HepG2 (cell line): ENCODE measurements around the gene ZSCAN20. TPM values are rescaled to one million over a fixed set of nuclear protein-coding genes. Genes with fewer than 3 reads are reported as not detected.

Source experiments
- GATAD1 ChIP-seq: IDR thresholded peaks from 2 replicates; pipeline ENCODE4 v1.6.1; 2016; ENCODE audit warnings: missing genetic modification reagents, missing compliant biosample characterization
- MZF1 ChIP-seq: sonication (generic); formaldehyde crosslinking; IDR thresholded peaks from 2 replicates; pipeline ENCODE4 v1.8.1; 2023; ENCODE audit warnings: mild to moderate bottlenecking, missing genetic modification reagents, borderline replicate concordance
- RAD51 ChIP-seq: fragments of 450-650 bp; IDR thresholded peaks from 2 replicates; pipeline ENCODE4 v1.6.1; 2016; ENCODE audit warnings: borderline replicate concordance
- TBX2 ChIP-seq: sonication (generic); formaldehyde crosslinking; IDR thresholded peaks from 2 replicates; pipeline ENCODE4 v1.5.0; 2020; ENCODE audit warnings: missing genetic modification reagents, mild to moderate bottlenecking, borderline replicate concordance
- TCF7L2 ChIP-seq: IDR thresholded peaks from 2 replicates; pipeline ENCODE4 v1.6.1; 2011; ENCODE audit warnings: mild to moderate bottlenecking, low read depth, low read length, moderate library complexity
- ZMAT3 ChIP-seq: sonication (generic); formaldehyde crosslinking; conservative IDR thresholded peaks from 2 replicates; pipeline ENCODE4 v1.7.0; 2021; ENCODE audit warnings: missing genetic modification reagents
- ZNF160 ChIP-seq: sonication (generic); formaldehyde crosslinking; IDR thresholded peaks from 2 replicates; pipeline ENCODE4 v1.8.0; 2022; ENCODE audit warnings: mild to moderate bottlenecking, inconsistent platforms, missing genetic modification reagents
- ZNF383 ChIP-seq: sonication (generic); formaldehyde crosslinking; IDR thresholded peaks from 2 replicates; pipeline ENCODE4 v1.4.0; 2020; ENCODE audit warnings: missing genetic modification reagents, mild to moderate bottlenecking, borderline replicate concordance
- ZNF614 ChIP-seq: IDR thresholded peaks from 2 replicates; pipeline ENCODE4 v1.6.1; 2018; ENCODE audit warnings: missing biosample characterization, missing genetic modification reagents, inconsistent platforms, borderline replicate concordance
- ZSCAN22 ChIP-seq: sonication (generic); formaldehyde crosslinking; IDR thresholded peaks from 2 replicates; pipeline ENCODE4 v1.4.0; 2020; ENCODE audit warnings: mild to moderate bottlenecking, missing genetic modification reagents
- polyA plus RNA-seq, 8 experiments: library from polyadenylated mRNA; depleted of rRNA in 3 of 8; stranded (reverse) in 7 of 8; unstranded in 1 of 8; fragments of >200 nt; fragmentation: Illumina TruSeq in 4 of 8; extraction: Trizol in 4 of 8; gene quantifications; 2 replicates each; pipeline versions ENCODE4 v1.2.1 to v1.2.3, GENCODE V29; 2011 to 2016; ENCODE audit warnings: low read depth in 4 of 8, missing spikeins in 1 of 8, mixed read lengths in 1 of 8; ENCODE audit not compliant: insufficient read depth in 1 of 8
- total RNA-seq, 5 experiments: library from RNA; depleted of rRNA; stranded (reverse); fragments of >200 nt; fragmentation: Illumina TruSeq; extraction: Trizol; gene quantifications; 2 replicates each; pipeline ENCODE4 v1.2.3, GENCODE V29; 2016; ENCODE audit warnings: low read depth in 1 of 5
- TF ChIP-seq, protein P1 (sequence below): sonication (generic); formaldehyde crosslinking; IDR thresholded peaks from 2 replicates; pipeline ENCODE4 v1.4.0; 2020; ENCODE audit warnings: missing genetic modification reagents
- TF ChIP-seq, protein P2 (sequence below): sonication (generic); formaldehyde crosslinking; IDR thresholded peaks from 2 replicates; pipeline ENCODE4 v1.4.0; 2020; ENCODE audit warnings: missing genetic modification reagents
- TF ChIP-seq, protein P3 (sequence below): sonication (generic); formaldehyde crosslinking; IDR thresholded peaks from 2 replicates; pipeline ENCODE4 v1.5.0; 2020; ENCODE audit warnings: mild to moderate bottlenecking, missing genetic modification reagents, borderline replicate concordance
- TF ChIP-seq, protein P4 (sequence below), 2 experiments: sonication (generic) in 1 of 2; formaldehyde crosslinking in 1 of 2; IDR thresholded peaks; 2 replicates each; pipeline versions ENCODE4 v1.6.1 to v1.9.0; 2014 to 2022; ENCODE audit warnings: antibody characterized with exemption in 1 of 2, borderline replicate concordance in 1 of 2, inconsistent platforms in 1 of 2, low read depth in 1 of 2, missing genetic modification reagents in 1 of 2
- TF ChIP-seq, protein P5 (sequence below): IDR thresholded peaks from 2 replicates; pipeline ENCODE4 v1.6.1; 2016; ENCODE audit warnings: missing biosample characterization, missing genetic modification reagents, low read depth

The ZSCAN20 gene
- total and polyA plus RNA-seq, 2 of the 13 experiments (the other 11 are each of a cell fraction or from before 2014, with no cell fraction given) = 1.1 to 2.8 TPM

DNA sequence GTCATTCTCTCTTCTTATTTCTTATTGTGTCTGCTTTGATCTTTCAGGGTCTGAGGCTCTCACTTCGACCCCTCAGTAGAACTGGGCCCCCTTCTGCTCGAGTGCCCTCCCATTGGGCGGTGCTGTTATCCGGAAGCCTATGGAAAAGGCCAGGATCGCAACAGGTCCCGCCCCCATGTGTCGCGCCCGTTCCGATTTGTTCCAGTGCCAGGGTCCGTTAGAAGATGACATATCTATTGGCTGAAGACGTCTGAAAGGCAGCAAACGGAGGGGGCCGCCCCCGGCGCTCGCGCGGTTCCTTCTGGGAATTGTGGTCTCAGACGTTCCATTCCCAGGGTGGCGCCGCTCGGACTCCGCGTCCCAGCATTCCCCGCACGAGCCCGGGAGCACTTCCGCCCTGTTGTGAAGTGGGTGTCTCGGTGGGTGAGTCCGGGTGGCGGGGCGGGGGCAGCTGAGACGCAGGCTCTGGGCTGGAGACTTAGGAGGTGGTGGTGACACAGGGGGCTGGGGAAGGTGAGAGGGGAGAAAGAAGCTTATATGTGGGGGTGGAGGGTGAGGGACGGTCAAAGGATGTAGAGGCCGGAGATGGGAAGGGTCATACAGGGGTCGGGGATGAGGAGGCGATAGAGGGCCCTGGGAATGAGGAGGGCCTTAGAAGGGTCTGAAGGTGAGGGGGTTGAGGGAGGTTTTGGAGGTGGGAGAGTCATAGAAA, at the start of gene ZSCAN20 (continued):
- TF ChIP-seq, protein P1, sequence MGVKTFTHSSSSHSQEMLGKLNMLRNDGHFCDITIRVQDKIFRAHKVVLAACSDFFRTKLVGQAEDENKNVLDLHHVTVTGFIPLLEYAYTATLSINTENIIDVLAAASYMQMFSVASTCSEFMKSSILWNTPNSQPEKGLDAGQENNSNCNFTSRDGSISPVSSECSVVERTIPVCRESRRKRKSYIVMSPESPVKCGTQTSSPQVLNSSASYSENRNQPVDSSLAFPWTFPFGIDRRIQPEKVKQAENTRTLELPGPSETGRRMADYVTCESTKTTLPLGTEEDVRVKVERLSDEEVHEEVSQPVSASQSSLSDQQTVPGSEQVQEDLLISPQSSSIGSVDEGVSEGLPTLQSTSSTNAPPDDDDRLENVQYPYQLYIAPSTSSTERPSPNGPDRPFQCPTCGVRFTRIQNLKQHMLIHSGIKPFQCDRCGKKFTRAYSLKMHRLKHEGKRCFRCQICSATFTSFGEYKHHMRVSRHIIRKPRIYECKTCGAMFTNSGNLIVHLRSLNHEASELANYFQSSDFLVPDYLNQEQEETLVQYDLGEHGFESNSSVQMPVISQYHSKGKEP (CRISPR knock-in tag) = no peak
- TF ChIP-seq ZNF614 (CRISPR knock-in tag) (no peak), ZNF383 (no peak), TCF7L2 (no peak), ZMAT3 (no peak), ZSCAN22 (CRISPR knock-in tag) (no peak), GATAD1 (peak; percentile 86), TBX2 (CRISPR knock-in tag) (peak; percentile 67), MZF1 (CRISPR knock-in tag) (no peak), ZNF160 (CRISPR knock-in tag) (no peak), RAD51 (no peak)
- TF ChIP-seq, protein P2, sequence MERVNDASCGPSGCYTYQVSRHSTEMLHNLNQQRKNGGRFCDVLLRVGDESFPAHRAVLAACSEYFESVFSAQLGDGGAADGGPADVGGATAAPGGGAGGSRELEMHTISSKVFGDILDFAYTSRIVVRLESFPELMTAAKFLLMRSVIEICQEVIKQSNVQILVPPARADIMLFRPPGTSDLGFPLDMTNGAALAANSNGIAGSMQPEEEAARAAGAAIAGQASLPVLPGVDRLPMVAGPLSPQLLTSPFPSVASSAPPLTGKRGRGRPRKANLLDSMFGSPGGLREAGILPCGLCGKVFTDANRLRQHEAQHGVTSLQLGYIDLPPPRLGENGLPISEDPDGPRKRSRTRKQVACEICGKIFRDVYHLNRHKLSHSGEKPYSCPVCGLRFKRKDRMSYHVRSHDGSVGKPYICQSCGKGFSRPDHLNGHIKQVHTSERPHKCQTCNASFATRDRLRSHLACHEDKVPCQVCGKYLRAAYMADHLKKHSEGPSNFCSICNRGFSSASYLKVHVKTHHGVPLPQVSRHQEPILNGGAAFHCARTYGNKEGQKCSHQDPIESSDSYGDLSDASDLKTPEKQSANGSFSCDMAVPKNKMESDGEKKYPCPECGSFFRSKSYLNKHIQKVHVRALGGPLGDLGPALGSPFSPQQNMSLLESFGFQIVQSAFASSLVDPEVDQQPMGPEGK (CRISPR knock-in tag) = peak; percentile 67; the same call in 1 of the 2 replicates
- TF ChIP-seq, protein P3, sequence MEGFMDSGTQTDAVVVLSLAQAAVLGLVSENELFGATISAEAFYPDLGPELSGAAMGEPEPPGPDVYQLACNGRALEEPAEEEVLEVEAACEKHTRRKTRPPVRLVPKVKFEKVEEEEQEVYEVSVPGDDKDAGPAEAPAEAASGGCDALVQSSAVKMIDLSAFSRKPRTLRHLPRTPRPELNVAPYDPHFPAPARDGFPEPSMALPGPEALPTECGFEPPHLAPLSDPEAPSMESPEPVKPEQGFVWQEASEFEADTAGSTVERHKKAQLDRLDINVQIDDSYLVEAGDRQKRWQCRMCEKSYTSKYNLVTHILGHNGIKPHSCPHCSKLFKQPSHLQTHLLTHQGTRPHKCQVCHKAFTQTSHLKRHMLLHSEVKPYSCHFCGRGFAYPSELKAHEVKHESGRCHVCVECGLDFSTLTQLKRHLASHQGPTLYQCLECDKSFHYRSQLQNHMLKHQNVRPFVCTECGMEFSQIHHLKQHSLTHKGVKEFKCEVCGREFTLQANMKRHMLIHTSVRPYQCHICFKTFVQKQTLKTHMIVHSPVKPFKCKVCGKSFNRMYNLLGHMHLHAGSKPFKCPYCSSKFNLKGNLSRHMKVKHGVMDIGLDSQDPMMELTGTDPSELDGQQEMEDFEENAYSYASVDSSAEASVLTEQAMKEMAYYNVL (CRISPR knock-in tag) = no peak
- TF ChIP-seq, protein P4, sequence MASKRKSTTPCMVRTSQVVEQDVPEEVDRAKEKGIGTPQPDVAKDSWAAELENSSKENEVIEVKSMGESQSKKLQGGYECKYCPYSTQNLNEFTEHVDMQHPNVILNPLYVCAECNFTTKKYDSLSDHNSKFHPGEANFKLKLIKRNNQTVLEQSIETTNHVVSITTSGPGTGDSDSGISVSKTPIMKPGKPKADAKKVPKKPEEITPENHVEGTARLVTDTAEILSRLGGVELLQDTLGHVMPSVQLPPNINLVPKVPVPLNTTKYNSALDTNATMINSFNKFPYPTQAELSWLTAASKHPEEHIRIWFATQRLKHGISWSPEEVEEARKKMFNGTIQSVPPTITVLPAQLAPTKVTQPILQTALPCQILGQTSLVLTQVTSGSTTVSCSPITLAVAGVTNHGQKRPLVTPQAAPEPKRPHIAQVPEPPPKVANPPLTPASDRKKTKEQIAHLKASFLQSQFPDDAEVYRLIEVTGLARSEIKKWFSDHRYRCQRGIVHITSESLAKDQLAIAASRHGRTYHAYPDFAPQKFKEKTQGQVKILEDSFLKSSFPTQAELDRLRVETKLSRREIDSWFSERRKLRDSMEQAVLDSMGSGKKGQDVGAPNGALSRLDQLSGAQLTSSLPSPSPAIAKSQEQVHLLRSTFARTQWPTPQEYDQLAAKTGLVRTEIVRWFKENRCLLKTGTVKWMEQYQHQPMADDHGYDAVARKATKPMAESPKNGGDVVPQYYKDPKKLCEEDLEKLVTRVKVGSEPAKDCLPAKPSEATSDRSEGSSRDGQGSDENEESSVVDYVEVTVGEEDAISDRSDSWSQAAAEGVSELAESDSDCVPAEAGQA (IDR thresholded peaks at IDR 0.05; ENCODE audit: low read depth) = no peak
- TF ChIP-seq, protein P4 (CRISPR knock-in tag; IDR thresholded peaks at IDR 0.05; ENCODE audit: borderline replicate concordance) = no peak
- TF ChIP-seq, protein P5, sequence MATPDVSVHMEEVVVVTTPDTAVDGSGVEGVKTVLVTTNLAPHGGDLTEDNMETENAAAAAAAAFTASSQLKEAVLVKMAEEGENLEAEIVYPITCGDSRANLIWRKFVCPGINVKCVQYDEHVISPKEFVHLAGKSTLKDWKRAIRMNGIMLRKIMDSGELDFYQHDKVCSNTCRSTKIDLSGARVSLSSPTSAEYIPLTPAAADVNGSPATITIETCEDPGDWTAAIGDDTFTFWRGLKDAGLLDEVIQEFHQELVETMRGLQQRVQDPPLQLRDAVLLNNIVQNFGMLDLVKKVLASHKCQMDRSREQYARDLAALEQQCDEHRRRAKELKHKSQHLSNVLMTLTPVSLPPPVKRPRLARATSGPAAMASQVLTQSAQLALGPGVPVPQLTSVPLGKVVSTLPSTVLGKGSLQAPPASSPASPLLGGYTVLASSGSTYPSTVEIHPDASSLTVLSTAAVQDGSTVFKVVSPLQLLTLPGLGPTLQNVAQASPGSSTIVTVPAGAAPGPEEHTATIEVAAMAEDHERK = 0 out of 2 replicates have a peak, but pooled peaks have one; percentile 19
